HEK293 (cell line): ENCODE measurements around the gene MS4A18.

Source experiments
- CTCF ChIA-PET: fragments of 350-600 bp; formaldehyde crosslinking; extraction: SDS; loops from one replicate; lab custom pipeline; 2021; ENCODE audit warnings: antibody characterized with exemption; lab: Yijun Ruan, JAX
- POLR2A ChIA-PET: fragments of 300-600 bp; formaldehyde crosslinking; extraction: SDS; loops from one replicate; lab custom pipeline; 2020; ENCODE audit warnings: antibody characterized with exemption, inconsistent platforms; lab: Yijun Ruan, JAX
- H3K27ac ChIP-seq: fragments of 200-500 bp; sonication (Bioruptor generic); 2 replicates; pipeline ENCODE4 v1.5.1; 2014; ENCODE audit warnings: low read depth, low read length, control low read depth, inconsistent platforms; ENCODE audit errors: extremely low read depth
- H3K36me3 ChIP-seq, 2 experiments: fragments of 200-500 bp in 1 of 2; sonication (Bioruptor generic) in 1 of 2; 1 replicate in 1 of 2; 2 replicates in 1 of 2; pipeline ENCODE4 v1.5.1; 2014 to 2017; ENCODE audit warnings: inconsistent platforms in 2 of 2, low read length in 2 of 2; ENCODE audit not compliant: control insufficient read depth in 2 of 2, insufficient read depth in 1 of 2
- H3K4me1 ChIP-seq: fragments of 200-500 bp; sonication (Bioruptor generic); 2 replicates; pipeline ENCODE4 v1.5.1; 2014; ENCODE audit warnings: mild to moderate bottlenecking, low read length, inconsistent platforms; ENCODE audit not compliant: control insufficient read depth, insufficient read depth
- H3K4me3 ChIP-seq: 2 replicates; pipeline ENCODE4 v1.5.1; 2011; ENCODE audit warnings: low read depth, mild to moderate bottlenecking, control low read depth, low read length, moderate library complexity
- H3K9me3 ChIP-seq: fragments of 200-500 bp; sonication (Bioruptor generic); 2 replicates; pipeline ENCODE4 v1.5.1; 2014; ENCODE audit warnings: low read depth, low read length, inconsistent platforms; ENCODE audit not compliant: control insufficient read depth, insufficient read depth
- BCL11B ChIP-seq: fragments of 450-650 bp; formaldehyde crosslinking; IDR thresholded peaks from 2 replicates; pipeline ENCODE4 v1.5.1; 2016; ENCODE audit warnings: low read depth, missing biosample characterization, missing genetic modification characterization
- GLIS1 ChIP-seq: fragments of 450-650 bp; formaldehyde crosslinking; IDR thresholded peaks from 2 replicates; pipeline ENCODE4 v1.5.1; 2016; ENCODE audit warnings: missing biosample characterization, missing genetic modification characterization
- PRDM10 ChIP-seq: fragments of 450-650 bp; formaldehyde crosslinking; IDR thresholded peaks from 2 replicates; pipeline ENCODE4 v1.5.1; 2016; ENCODE audit warnings: missing biosample characterization, missing genetic modification characterization
- PRDM6 ChIP-seq: fragments of 450-650 bp; formaldehyde crosslinking; IDR thresholded peaks from 2 replicates; pipeline ENCODE4 v1.5.1; 2017; ENCODE audit warnings: missing biosample characterization, missing genetic modification characterization
- WT1 ChIP-seq: fragments of 450-650 bp; formaldehyde crosslinking; IDR thresholded peaks from 2 replicates; pipeline ENCODE4 v1.5.1; 2016; ENCODE audit warnings: missing biosample characterization, missing genetic modification characterization
- ZBTB44 ChIP-seq: fragments of 450-650 bp; IDR thresholded peaks from 2 replicates; pipeline ENCODE4 v1.5.1; 2018; ENCODE audit warnings: missing biosample characterization, mild to moderate bottlenecking, missing genetic modification characterization
- ZFP37 ChIP-seq: fragments of 450-650 bp; formaldehyde crosslinking; IDR thresholded peaks from 2 replicates; pipeline ENCODE4 v1.5.1; 2016; ENCODE audit warnings: missing biosample characterization, missing genetic modification characterization
- ZNF112 ChIP-seq: fragments of 450-650 bp; formaldehyde crosslinking; IDR thresholded peaks from 2 replicates; pipeline ENCODE4 v1.5.0; 2017; ENCODE audit warnings: missing biosample characterization, missing genetic modification characterization
- ZNF146 ChIP-seq: fragments of 450-650 bp; formaldehyde crosslinking; IDR thresholded peaks from 2 replicates; pipeline ENCODE4 v1.5.1; 2016; ENCODE audit warnings: missing biosample characterization, missing genetic modification characterization
- ZNF2 ChIP-seq: fragments of 450-650 bp; formaldehyde crosslinking; IDR thresholded peaks from 2 replicates; pipeline ENCODE4 v1.5.1; 2016; ENCODE audit warnings: missing biosample characterization, missing genetic modification characterization
- ZNF24 ChIP-seq: fragments of 450-650 bp; formaldehyde crosslinking; IDR thresholded peaks from 2 replicates; pipeline ENCODE4 v1.5.1; 2016; ENCODE audit warnings: missing biosample characterization, missing genetic modification characterization
- ZNF280C ChIP-seq: fragments of 450-650 bp; formaldehyde crosslinking; IDR thresholded peaks from 2 replicates; pipeline ENCODE4 v1.5.1; 2016; ENCODE audit warnings: missing biosample characterization, missing genetic modification characterization
- ZNF302 ChIP-seq: fragments of 450-650 bp; formaldehyde crosslinking; IDR thresholded peaks from 2 replicates; pipeline ENCODE4 v1.5.1; 2016; ENCODE audit warnings: missing biosample characterization, missing genetic modification characterization, low read depth
- ZNF341 ChIP-seq: fragments of 450-650 bp; formaldehyde crosslinking; IDR thresholded peaks from 2 replicates; pipeline ENCODE4; 2016; ENCODE audit warnings: low read depth, missing biosample characterization, missing genetic modification characterization
- ZNF423 ChIP-seq: fragments of 450-650 bp; formaldehyde crosslinking; IDR thresholded peaks from 2 replicates; pipeline ENCODE4 v1.5.1; 2016; ENCODE audit warnings: missing biosample characterization, missing genetic modification characterization
- ZNF473 ChIP-seq: fragments of 450-650 bp; formaldehyde crosslinking; IDR thresholded peaks from 2 replicates; pipeline ENCODE4 v1.5.1; 2017; ENCODE audit warnings: missing biosample characterization, missing genetic modification characterization
- ZNF48 ChIP-seq: fragments of 450-650 bp; formaldehyde crosslinking; IDR thresholded peaks from 2 replicates; pipeline ENCODE4 v1.5.1; 2016; ENCODE audit warnings: missing biosample characterization, missing genetic modification characterization
- ZNF514 ChIP-seq: fragments of 450-650 bp; formaldehyde crosslinking; IDR thresholded peaks from 2 replicates; pipeline ENCODE4 v1.5.1; 2016; ENCODE audit warnings: missing biosample characterization, missing genetic modification characterization
- ZNF561 ChIP-seq: fragments of 450-650 bp; IDR thresholded peaks from 2 replicates; pipeline ENCODE4 v1.5.1; 2018; ENCODE audit warnings: missing biosample characterization, missing genetic modification characterization, borderline replicate concordance
- ZNF629 ChIP-seq: fragments of 450-650 bp; formaldehyde crosslinking; IDR thresholded peaks from 2 replicates; pipeline ENCODE4 v1.5.1; 2017; ENCODE audit warnings: missing biosample characterization, missing genetic modification characterization
- ZNF658 ChIP-seq: fragments of 450-650 bp; formaldehyde crosslinking; IDR thresholded peaks from 2 replicates; pipeline ENCODE4; 2016; ENCODE audit warnings: missing biosample characterization, missing genetic modification characterization
- ZNF692 ChIP-seq: fragments of 450-650 bp; formaldehyde crosslinking; IDR thresholded peaks from 2 replicates; pipeline ENCODE4 v1.5.1; 2016; ENCODE audit warnings: missing biosample characterization, missing genetic modification characterization
- ZNF76 ChIP-seq: fragments of 450-650 bp; formaldehyde crosslinking; IDR thresholded peaks from 2 replicates; pipeline ENCODE4; 2016; ENCODE audit warnings: low read depth, missing biosample characterization, missing genetic modification characterization, borderline replicate concordance
- ZSCAN16 ChIP-seq: fragments of 450-650 bp; formaldehyde crosslinking; IDR thresholded peaks from 2 replicates; pipeline ENCODE4 v1.5.1; 2016; ENCODE audit warnings: missing biosample characterization, missing genetic modification characterization
- ZSCAN5A ChIP-seq: fragments of 450-650 bp; formaldehyde crosslinking; IDR thresholded peaks from 2 replicates; pipeline ENCODE4 v1.5.1; 2016; ENCODE audit warnings: missing biosample characterization, missing genetic modification characterization

Gene MS4A18

GRCh38 chr11:60731586-60731985, 7.1 kb downstream of the MS4A18 start:
- no peaks in the 10 kb centered on the region for H3K4me1 ChIP-seq
- H3K4me3 ChIP-seq: no peak overlapping the region
- POLR2A ChIA-PET: no interaction called here
- H3K27ac ChIP-seq: no peak overlapping the region
- TF ChIP-seq GLIS1 (tag by site-specific recombination) (no peak), WT1 (no peak), ZNF473 (tag by site-specific recombination) (no peak), ZFP37 (tag by site-specific recombination) (no peak), PRDM10 (tag by site-specific recombination) (no peak), ZNF76 (tag by site-specific recombination) (no peak), ZBTB44 (no peak), ZNF629 (tag by site-specific recombination) (no peak), ZNF2 (no peak), BCL11B (tag by site-specific recombination) (no peak)
- TF ChIP-seq, all 188 proteins: peak for 0
- H3K36me3 ChIP-seq: no peaks in the 10 kb centered on the region
- CTCF ChIA-PET: no interaction called here
- H3K9me3 ChIP-seq: no peaks in the 10 kb centered on the region

GRCh38 chr11:60734279-60734678, 9.8 kb downstream of the MS4A18 start:
- POLR2A ChIA-PET: no interaction called here
- Histone ChIP-seq H3K9me3 (no peaks in the 10 kb centered on the region), H3K4me3 (no peak overlapping the region), H3K27ac (no peak overlapping the region), H3K36me3 (no peaks in the 10 kb centered on the region), H3K4me1 (no peaks in the 10 kb centered on the region)
- TF ChIP-seq ZNF48 (tag by site-specific recombination) (no peak), ZSCAN16 (tag by site-specific recombination) (no peak), ZNF146 (no peak), ZNF341 (tag by site-specific recombination) (no peak), PRDM6 (tag by site-specific recombination) (no peak), ZNF24 (tag by site-specific recombination) (no peak), ZNF302 (tag by site-specific recombination) (no peak), ZNF112 (tag by site-specific recombination) (no peak), ZNF280C (tag by site-specific recombination) (no peak), ZNF692 (no peak), ZNF658 (tag by site-specific recombination) (no peak), ZNF423 (no peak), ZNF561 (tag by site-specific recombination) (no peak), ZNF514 (tag by site-specific recombination) (no peak), ZSCAN5A (no peak)
- CTCF ChIA-PET: interaction anchor here (0.6 kb wide), 1 partner anchor 12 kb away, joined by 3 read pairs; no protein-coding TSS in a partner anchor
